Measurements from ENCODE around the gene MT1A.

DNA sequence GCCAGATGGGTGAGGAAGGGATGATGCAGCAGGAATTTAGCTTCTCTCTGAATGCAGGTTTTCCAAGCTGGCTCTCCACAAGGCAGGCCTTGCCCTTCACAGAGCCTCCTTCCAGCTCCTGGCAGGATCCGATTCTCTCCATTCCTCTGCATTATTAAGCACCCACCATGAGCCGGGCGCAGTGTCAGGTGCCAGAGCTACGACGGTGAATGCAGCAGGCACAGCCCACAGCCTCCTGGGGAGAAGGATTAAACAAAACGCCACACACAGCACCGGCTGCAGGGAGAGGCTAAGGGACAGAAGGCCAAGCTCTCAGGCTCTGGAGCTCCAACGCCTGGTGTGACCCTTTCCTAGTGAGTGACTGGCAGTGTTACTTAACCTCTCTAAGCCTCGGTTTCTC is 37.1 kb upstream of the MT1A start:
- TF ChIP-seq CTCF (conservative IDR thresholded peaks at IDR 0.05) (no peak), EZH2 (IDR thresholded peaks at IDR 0.05; ENCODE audit: low read depth) (no peak)

All from PC-9 (cell line).